Thoracic aorta (tissue), 2 donors: ENCODE measurements around the gene CCDC32. TPM values are rescaled to one million over a fixed set of nuclear protein-coding genes. Genes with fewer than 3 reads are reported as not detected.

Source experiments
- ATAC-seq: fragments of 150-250 bp; one replicate; pipeline ENCODE4 v1.8.0; 2017; ENCODE audit warnings: low read depth; ENCODE audit not compliant: insufficient number of reproducible peaks, low FRiP score
- DNase-seq: peaks from one replicate; pipeline ENCODE4 v3.0.0-alpha.2; 2020; ENCODE audit warnings: low spot score
- H3K27ac ChIP-seq, 2 donors: fragments of 200-600 bp; sonication (generic); 1 replicate in 1 of 2; 2 replicates in 1 of 2; pipeline ENCODE4 v1.5.1; 2016; ENCODE audit warnings: mild to moderate bottlenecking in 2 of 2, moderate library complexity in 2 of 2
- H3K27me3 ChIP-seq: fragments of 200-600 bp; sonication (generic); replicated peaks from 2 replicates; pipeline ENCODE4 v1.6.0; 2016; ENCODE audit warnings: mild to moderate bottlenecking; ENCODE audit not compliant: insufficient read depth
- H3K36me3 ChIP-seq: fragments of 200-600 bp; sonication (generic); one replicate; pipeline ENCODE4 v1.5.1; 2016
- H3K4me1 ChIP-seq, 2 donors: fragments of 200-600 bp; sonication (generic); 1 replicate in 1 of 2; 2 replicates in 1 of 2; pipeline versions ENCODE4 v1.5.1 to v1.6.0; 2016; ENCODE audit warnings: low read depth in 2 of 2, mild to moderate bottlenecking in 1 of 2; ENCODE audit not compliant: control insufficient read depth in 1 of 2
- H3K4me3 ChIP-seq: fragments of 200-600 bp; sonication (generic); 2 replicates; pipeline ENCODE4 v1.5.1; 2016; ENCODE audit warnings: mild to moderate bottlenecking
- H3K9me3 ChIP-seq: fragments of 200-600 bp; sonication (generic); 2 replicates; pipeline ENCODE4 v1.5.1; 2016
- CTCF ChIP-seq: fragments of 200-600 bp; sonication (generic); IDR thresholded peaks from one replicate; pipeline ENCODE4 v1.5.1; 2019; ENCODE audit warnings: antibody characterized with exemption
- total RNA-seq, 2 donors: library from RNA; depleted of rRNA; stranded (reverse); fragments of >200 nt; gene quantifications; one replicate each; pipeline versions ENCODE4 v1.1.0 to v1.2.3, GENCODE V29; 2016

Gene CCDC32
- total RNA-seq, 2 donors from 2014 or later: 15.8 to 53.1 TPM

- no peak for TF ChIP-seq CTCF
- Histone ChIP-seq H3K4me3 (no peak overlapping the region), H3K36me3 (peaks cover 23% of the 10 kb centered on the region), H3K9me3 (no peaks in the 10 kb centered on the region), H3K27me3 (no peaks in the 10 kb centered on the region), H3K4me1 (no peaks in the 10 kb centered on the region), H3K27ac (no peak overlapping the region)
- ATAC-seq: no peak
- DNase-seq: no peak
Measured at GRCh38 chr15:40555876-40556275, 9.0 kb downstream of the CCDC32 start.

GRCh38 chr15:40554161-40554525, 10.7 kb downstream of the CCDC32 start:
- DNase-seq (no peak), ATAC-seq (no peak)
- Histone ChIP-seq H3K36me3 (peaks cover 23% of the 10 kb centered on the region), H3K4me1 (peaks cover 14 to 16% of the 10 kb centered on the region in 2 donors), H3K27me3 (no peaks in the 10 kb centered on the region), H3K27ac (no peak overlapping the region), H3K4me3 (no peak overlapping the region), H3K9me3 (no peaks in the 10 kb centered on the region)
- no peak for TF ChIP-seq CTCF

GRCh38 chr15:40550341-40551037, 14.4 kb downstream of the CCDC32 start:
- Histone ChIP-seq H3K9me3 (no peaks in the 10 kb centered on the region), H3K36me3 (peaks cover 8% of the 10 kb centered on the region), H3K4me3 (no peak overlapping the region), H3K27ac (no peak overlapping the region), H3K27me3 (no peaks in the 10 kb centered on the region), H3K4me1 (peaks cover 14 to 16% of the 10 kb centered on the region in 2 donors)
- ATAC-seq: no peak
- no peak for TF ChIP-seq CTCF
- DNase-seq: no peak

- ATAC-seq (no peak), DNase-seq (no peak)
- Histone ChIP-seq H3K36me3 (peaks cover 8% of the 10 kb centered on the region), H3K4me3 (no peak overlapping the region), H3K4me1 (peaks cover 14 to 16% of the 10 kb centered on the region in 2 donors), H3K27me3 (no peaks in the 10 kb centered on the region), H3K9me3 (no peaks in the 10 kb centered on the region), H3K27ac (no peak overlapping the region)
- no peak for TF ChIP-seq CTCF
Measured at GRCh38 chr15:40549894-40550293, 14.9 kb downstream of the CCDC32 start.

GRCh38 chr15:40548610-40549009, 16.2 kb downstream of the CCDC32 start:
- Histone ChIP-seq H3K4me3 (no peak overlapping the region), H3K27me3 (no peaks in the 10 kb centered on the region), H3K4me1 (peaks cover 14 to 16% of the 10 kb centered on the region in 2 donors), H3K36me3 (peaks cover 7% of the 10 kb centered on the region), H3K27ac (no peak overlapping the region), H3K9me3 (no peaks in the 10 kb centered on the region)
- DNase-seq (no peak), ATAC-seq (no peak)
- TF ChIP-seq CTCF: no peak
